ENCODE results near the gene AAMDC.

AAMDC gene

DNA sequence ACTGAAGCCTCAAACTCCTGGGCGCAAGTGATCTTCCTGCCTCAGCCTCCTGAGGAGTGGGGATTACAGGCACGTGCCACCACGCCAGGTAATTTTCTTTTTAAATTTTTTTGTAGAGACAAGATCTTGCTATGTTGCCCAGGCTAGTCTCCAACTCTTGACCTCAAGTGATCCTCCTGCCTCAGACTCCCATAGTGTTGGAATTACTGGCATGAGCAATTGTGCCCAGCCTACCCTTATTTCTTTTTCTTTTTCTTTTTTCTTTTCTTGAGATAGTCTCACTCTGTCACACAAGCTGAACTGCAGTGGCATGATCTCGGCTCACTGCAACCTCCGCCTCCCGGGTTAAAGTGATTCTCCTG lies 63.9 kb downstream of the AAMDC start:
- no peak for TF ChIP-seq FEZF1 (tag by site-specific recombination; IDR thresholded peaks at IDR 0.05)
- H3K27ac ChIP-seq (ENCODE audit: extremely low read depth, low read depth, low read length), result no peak overlapping the region
- ChIA-PET POLR2A (no interaction called here), CTCF (no interaction called here)
- peaks cover 0 to 48% of the 10 kb centered on the region in 2 experiments; a peak in 2 of 3 replicates for H3K36me3 ChIP-seq (ENCODE audit: control insufficient read depth in 2 of 2, insufficient read depth in 1 of 2, low read length in 2 of 2)
- H3K9me3 ChIP-seq (ENCODE audit: control insufficient read depth, insufficient read depth, low read depth, low read length), result no peaks in the 10 kb centered on the region
- H3K4me1 ChIP-seq (ENCODE audit: control insufficient read depth, insufficient read depth, low read length), result no peaks in the 10 kb centered on the region
- no peak overlapping the region for H3K4me3 ChIP-seq (ENCODE audit: low read depth, low read length)

- POLR2A ChIA-PET, result no interaction called here
- Histone ChIP-seq H3K4me3 (ENCODE audit: low read depth, low read length) (no peak overlapping the region), H3K4me1 (ENCODE audit: control insufficient read depth, insufficient read depth, low read length) (no peaks in the 10 kb centered on the region), H3K36me3 (ENCODE audit: control insufficient read depth in 2 of 2, insufficient read depth in 1 of 2, low read length in 2 of 2) (peaks cover 0 to 33% of the 10 kb centered on the region in 2 experiments; a peak in 2 of 3 replicates), H3K27ac (ENCODE audit: extremely low read depth, low read depth, low read length) (no peak overlapping the region), H3K9me3 (ENCODE audit: control insufficient read depth, insufficient read depth, low read depth, low read length) (no peaks in the 10 kb centered on the region)
- CTCF ChIA-PET, result interaction anchor here (0.7 kb wide), 1 partner anchor 19 kb away, joined by 4 read pairs; no protein-coding TSS in a partner anchor
- TF ChIP-seq ZNF843 (tag by site-specific recombination; IDR thresholded peaks at IDR 0.05), result no peak
- no peak for TF ChIP-seq ZBTB17 (tag by site-specific recombination; IDR thresholded peaks at IDR 0.05)
- no peak for TF ChIP-seq ZNF311 (tag by site-specific recombination; IDR thresholded peaks at IDR 0.05; ENCODE audit: borderline replicate concordance)
- TF ChIP-seq ZNF747 (tag by site-specific recombination; IDR thresholded peaks at IDR 0.05), result no peak
- TF ChIP-seq, protein P1, sequence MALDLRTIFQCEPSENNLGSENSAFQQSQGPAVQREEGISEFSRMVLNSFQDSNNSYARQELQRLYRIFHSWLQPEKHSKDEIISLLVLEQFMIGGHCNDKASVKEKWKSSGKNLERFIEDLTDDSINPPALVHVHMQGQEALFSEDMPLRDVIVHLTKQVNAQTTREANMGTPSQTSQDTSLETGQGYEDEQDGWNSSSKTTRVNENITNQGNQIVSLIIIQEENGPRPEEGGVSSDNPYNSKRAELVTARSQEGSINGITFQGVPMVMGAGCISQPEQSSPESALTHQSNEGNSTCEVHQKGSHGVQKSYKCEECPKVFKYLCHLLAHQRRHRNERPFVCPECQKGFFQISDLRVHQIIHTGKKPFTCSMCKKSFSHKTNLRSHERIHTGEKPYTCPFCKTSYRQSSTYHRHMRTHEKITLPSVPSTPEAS (tag by site-specific recombination; IDR thresholded peaks at IDR 0.05), result no peak
- TF ChIP-seq KLF17 (tag by site-specific recombination; IDR thresholded peaks at IDR 0.05), result no peak
- TF ChIP-seq KLF9 (tag by site-specific recombination; IDR thresholded peaks at IDR 0.05; ENCODE audit: low read depth), result no peak
- TF ChIP-seq ZBTB49 (tag by site-specific recombination; IDR thresholded peaks at IDR 0.05; ENCODE audit: low read depth), result no peak
- TF ChIP-seq ZNF292 (tag by site-specific recombination; IDR thresholded peaks at IDR 0.05; ENCODE audit: borderline replicate concordance, low read depth), result no peak
- no peak for TF ChIP-seq ZNF155 (tag by site-specific recombination; IDR thresholded peaks at IDR 0.05)
- TF ChIP-seq, protein P2, sequence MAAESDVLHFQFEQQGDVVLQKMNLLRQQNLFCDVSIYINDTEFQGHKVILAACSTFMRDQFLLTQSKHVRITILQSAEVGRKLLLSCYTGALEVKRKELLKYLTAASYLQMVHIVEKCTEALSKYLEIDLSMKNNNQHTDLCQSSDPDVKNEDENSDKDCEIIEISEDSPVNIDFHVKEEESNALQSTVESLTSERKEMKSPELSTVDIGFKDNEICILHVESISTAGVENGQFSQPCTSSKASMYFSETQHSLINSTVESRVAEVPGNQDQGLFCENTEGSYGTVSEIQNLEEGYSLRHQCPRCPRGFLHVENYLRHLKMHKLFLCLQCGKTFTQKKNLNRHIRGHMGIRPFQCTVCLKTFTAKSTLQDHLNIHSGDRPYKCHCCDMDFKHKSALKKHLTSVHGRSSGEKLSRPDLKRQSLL (tag by site-specific recombination; IDR thresholded peaks at IDR 0.05), result no peak
- TF ChIP-seq, protein P3, sequence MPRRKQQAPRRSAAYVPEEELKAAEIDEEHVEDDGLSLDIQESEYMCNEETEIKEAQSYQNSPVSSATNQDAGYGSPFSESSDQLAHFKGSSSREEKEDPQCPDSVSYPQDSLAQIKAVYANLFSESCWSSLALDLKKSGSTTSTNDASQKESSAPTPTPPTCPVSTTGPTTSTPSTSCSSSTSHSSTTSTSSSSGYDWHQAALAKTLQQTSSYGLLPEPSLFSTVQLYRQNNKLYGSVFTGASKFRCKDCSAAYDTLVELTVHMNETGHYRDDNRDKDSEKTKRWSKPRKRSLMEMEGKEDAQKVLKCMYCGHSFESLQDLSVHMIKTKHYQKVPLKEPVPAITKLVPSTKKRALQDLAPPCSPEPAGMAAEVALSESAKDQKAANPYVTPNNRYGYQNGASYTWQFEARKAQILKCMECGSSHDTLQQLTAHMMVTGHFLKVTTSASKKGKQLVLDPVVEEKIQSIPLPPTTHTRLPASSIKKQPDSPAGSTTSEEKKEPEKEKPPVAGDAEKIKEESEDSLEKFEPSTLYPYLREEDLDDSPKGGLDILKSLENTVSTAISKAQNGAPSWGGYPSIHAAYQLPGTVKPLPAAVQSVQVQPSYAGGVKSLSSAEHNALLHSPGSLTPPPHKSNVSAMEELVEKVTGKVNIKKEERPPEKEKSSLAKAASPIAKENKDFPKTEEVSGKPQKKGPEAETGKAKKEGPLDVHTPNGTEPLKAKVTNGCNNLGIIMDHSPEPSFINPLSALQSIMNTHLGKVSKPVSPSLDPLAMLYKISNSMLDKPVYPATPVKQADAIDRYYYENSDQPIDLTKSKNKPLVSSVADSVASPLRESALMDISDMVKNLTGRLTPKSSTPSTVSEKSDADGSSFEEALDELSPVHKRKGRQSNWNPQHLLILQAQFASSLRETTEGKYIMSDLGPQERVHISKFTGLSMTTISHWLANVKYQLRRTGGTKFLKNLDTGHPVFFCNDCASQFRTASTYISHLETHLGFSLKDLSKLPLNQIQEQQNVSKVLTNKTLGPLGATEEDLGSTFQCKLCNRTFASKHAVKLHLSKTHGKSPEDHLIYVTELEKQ (tag by site-specific recombination; IDR thresholded peaks at IDR 0.05; ENCODE audit: borderline replicate concordance), result no peak
Measured at GRCh38 chr11:77886401-77886800, 65.5 kb downstream of the AAMDC start.
